ENCODE data around the gene SCRN2. TPM values are rescaled to one million over a fixed set of nuclear protein-coding genes. Genes with fewer than 3 reads are reported as not detected.

Gene SCRN2
- total and polyA plus RNA-seq, 2 of the 8 experiments (the other 6 are each of a cell fraction or from before 2014, with no cell fraction given): 24.4 to 42.3 TPM

DNA sequence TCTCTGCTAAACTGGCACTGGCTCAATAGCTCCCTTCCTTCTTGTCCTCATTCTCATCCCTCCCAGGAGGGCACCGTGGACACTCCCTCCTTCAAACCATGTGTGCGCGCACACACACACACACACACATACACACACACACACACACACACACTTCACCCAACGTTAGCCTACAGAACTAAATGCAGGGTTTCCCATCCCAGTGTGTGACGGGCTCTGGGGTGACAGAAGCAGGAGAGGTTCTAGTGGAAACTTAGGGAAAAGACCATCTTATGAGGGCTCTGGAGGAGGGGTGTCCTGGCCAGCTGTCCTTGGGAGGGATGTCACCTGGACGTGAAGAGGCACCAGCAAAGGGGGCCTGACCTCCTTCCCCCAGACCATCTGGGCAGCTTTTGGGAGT lies 39.2 kb downstream of the SCRN2 start (continued):
- TF ChIP-seq, protein P1, sequence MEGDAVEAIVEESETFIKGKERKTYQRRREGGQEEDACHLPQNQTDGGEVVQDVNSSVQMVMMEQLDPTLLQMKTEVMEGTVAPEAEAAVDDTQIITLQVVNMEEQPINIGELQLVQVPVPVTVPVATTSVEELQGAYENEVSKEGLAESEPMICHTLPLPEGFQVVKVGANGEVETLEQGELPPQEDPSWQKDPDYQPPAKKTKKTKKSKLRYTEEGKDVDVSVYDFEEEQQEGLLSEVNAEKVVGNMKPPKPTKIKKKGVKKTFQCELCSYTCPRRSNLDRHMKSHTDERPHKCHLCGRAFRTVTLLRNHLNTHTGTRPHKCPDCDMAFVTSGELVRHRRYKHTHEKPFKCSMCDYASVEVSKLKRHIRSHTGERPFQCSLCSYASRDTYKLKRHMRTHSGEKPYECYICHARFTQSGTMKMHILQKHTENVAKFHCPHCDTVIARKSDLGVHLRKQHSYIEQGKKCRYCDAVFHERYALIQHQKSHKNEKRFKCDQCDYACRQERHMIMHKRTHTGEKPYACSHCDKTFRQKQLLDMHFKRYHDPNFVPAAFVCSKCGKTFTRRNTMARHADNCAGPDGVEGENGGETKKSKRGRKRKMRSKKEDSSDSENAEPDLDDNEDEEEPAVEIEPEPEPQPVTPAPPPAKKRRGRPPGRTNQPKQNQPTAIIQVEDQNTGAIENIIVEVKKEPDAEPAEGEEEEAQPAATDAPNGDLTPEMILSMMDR (IDR thresholded peaks at IDR 0.05; ENCODE audit: control extremely low read depth in 1 of 3, insufficient read depth in 1 of 3, low read depth in 1 of 3, low read length in 3 of 3): no peak
- TF ChIP-seq RFX5 (IDR thresholded peaks at IDR 0.05; ENCODE audit: borderline replicate concordance, low read depth, low read length) (no peak), POU5F1 (IDR thresholded peaks at IDR 0.05; ENCODE audit: low read depth, low read length) (no peak), RNF2 (IDR thresholded peaks at IDR 0.05; ENCODE audit: borderline replicate concordance, low read depth, low read length, missing control alignments, poor library complexity, severe bottlenecking) (no peak), RBBP5 (IDR thresholded peaks at IDR 0.05; ENCODE audit: borderline replicate concordance, low read depth, low read length) (no peak)

Measured in H1 (cell line).